Nephron progenitor cell (in vitro differentiated cells): ENCODE data around the gene GANC.

Experiments used
- DNase-seq: peaks from one replicate; pipeline ENCODE4 v3.0.0; 2021
- H3K27ac Mint-ChIP-seq: 2 replicates; pipeline ENCODE4 v1.8.0; 2021; ENCODE audit warnings: mild to moderate bottlenecking, moderate library complexity, mixed read lengths
- H3K27me3 Mint-ChIP-seq: 2 replicates; pipeline ENCODE4 v1.8.0; 2021; ENCODE audit warnings: mild to moderate bottlenecking, low read depth, mixed read lengths; ENCODE audit not compliant: poor library complexity
- H3K36me3 Mint-ChIP-seq: 2 replicates; pipeline ENCODE4 v1.8.0; 2021; ENCODE audit warnings: low read depth, mixed read lengths
- H3K4me1 Mint-ChIP-seq: 2 replicates; pipeline ENCODE4 v1.8.0; 2021; ENCODE audit warnings: mixed read lengths
- H3K4me3 Mint-ChIP-seq: 2 replicates; pipeline ENCODE4 v1.8.0; 2021; ENCODE audit warnings: mild to moderate bottlenecking, moderate library complexity, mixed read lengths
- H3K9me3 Mint-ChIP-seq: 2 replicates; pipeline ENCODE4 v1.8.0; 2021; ENCODE audit warnings: mild to moderate bottlenecking, moderate library complexity, mixed read lengths
- TF ChIP-seq, protein P1 (sequence below): fragments of 200-600 bp; sonication (generic); IDR thresholded peaks from 2 replicates; pipeline ENCODE4 v1.5.0; 2021; ENCODE audit warnings: antibody characterized with exemption

GANC gene

DNA sequence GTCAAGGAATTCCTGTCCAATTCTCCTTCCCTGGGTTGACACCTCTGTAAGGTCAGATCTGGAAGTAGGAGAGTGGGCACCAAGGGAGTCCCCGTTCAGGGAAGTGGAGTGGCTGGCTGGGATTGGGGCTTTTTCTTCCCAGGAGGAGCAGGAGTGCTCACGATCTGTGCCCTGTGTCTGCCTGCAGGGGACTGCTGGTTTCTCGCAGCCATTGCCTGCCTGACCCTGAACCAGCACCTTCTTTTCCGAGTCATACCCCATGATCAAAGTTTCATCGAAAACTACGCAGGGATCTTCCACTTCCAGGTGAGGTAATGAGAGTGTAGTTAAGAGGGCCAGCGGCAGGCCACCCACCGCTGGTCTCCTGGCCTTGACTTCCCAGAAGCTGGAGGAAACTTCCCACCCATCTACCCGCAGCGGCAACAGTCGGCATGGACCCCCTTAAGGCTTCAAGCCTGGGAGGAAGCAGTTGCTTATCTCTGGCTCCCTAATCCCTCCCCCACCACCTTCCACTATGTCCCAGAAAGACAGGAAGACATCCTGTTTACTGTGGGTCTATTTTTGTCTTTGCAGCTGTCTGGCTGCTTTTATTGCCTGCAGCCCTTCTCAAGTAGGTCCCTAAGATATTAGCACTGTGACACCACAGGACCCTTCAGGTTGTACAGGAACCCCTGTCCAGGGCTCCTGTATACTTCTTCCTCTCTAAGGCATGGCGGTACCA lies 113.1 kb downstream of the GANC start:
- no peaks in the 10 kb centered on the region for H3K36me3 Mint-ChIP-seq
- H3K4me1 Mint-ChIP-seq = peaks cover 12% of the 10 kb centered on the region
- TF ChIP-seq, protein P1, sequence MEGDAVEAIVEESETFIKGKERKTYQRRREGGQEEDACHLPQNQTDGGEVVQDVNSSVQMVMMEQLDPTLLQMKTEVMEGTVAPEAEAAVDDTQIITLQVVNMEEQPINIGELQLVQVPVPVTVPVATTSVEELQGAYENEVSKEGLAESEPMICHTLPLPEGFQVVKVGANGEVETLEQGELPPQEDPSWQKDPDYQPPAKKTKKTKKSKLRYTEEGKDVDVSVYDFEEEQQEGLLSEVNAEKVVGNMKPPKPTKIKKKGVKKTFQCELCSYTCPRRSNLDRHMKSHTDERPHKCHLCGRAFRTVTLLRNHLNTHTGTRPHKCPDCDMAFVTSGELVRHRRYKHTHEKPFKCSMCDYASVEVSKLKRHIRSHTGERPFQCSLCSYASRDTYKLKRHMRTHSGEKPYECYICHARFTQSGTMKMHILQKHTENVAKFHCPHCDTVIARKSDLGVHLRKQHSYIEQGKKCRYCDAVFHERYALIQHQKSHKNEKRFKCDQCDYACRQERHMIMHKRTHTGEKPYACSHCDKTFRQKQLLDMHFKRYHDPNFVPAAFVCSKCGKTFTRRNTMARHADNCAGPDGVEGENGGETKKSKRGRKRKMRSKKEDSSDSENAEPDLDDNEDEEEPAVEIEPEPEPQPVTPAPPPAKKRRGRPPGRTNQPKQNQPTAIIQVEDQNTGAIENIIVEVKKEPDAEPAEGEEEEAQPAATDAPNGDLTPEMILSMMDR = no peak
- no peak overlapping the region for H3K27ac Mint-ChIP-seq
- H3K9me3 Mint-ChIP-seq = no peaks in the 10 kb centered on the region
- DNase-seq = no peak
- H3K4me3 Mint-ChIP-seq = no peak overlapping the region
- H3K27me3 Mint-ChIP-seq = peaks cover 74% of the 10 kb centered on the region

DNA sequence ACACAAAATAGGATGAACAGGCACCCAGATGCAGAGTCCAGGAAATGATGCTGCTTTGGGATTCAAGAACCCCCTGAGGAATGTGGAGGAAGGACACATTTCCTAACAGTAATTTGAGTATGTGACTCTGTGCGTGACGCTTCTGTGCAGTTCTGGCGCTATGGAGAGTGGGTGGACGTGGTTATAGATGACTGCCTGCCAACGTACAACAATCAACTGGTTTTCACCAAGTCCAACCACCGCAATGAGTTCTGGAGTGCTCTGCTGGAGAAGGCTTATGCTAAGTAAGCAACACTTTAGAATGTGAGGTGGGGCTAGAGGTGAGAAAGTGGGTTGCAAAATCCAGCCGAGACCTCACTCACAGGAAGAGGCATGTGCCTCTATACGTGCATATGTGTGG lies 114.6 kb downstream of the GANC start:
- TF ChIP-seq, protein P1 = no peak
- no peak for DNase-seq
- Mint-ChIP-seq H3K4me1 (peaks cover 12% of the 10 kb centered on the region), H3K9me3 (no peaks in the 10 kb centered on the region), H3K27ac (peak overlapping the region; percentile 86), H3K27me3 (peaks cover 67% of the 10 kb centered on the region), H3K4me3 (no peak overlapping the region), H3K36me3 (no peaks in the 10 kb centered on the region)

DNA sequence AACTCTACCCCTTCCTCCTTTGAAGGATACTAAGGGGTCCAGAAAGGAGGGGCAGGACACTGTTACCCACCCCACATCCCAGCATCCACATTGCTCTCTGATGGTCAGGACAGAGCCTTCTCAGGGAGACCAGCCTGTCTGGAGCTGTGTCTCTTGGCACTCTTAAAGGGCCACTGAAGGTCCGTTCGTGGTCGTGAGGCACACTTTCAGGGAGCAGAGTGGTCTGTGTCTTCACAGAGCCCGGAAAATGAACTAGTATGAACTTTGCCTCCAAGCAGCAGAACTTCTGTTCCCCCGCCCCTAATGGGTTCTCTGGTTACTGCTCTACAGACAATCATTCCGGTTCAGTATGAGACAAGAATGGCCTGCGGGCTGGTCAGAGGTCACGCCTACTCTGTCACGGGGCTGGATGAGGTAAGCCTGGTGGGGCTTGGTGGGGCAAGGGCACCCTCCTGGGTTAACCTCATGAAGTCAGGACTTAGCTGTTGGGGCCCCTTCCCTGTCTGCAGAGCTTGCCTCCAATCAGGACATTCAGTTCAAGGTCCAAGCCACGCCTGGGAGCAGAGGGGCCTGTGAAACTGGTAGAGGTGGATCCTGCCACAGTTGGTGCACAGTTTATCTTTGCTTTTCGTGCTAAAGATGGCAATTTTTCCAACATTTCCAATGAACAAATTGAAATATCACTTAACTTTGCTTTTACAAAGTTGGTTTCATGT lies 119.5 kb downstream of the GANC start:
- H3K27ac Mint-ChIP-seq = no peak overlapping the region
- DNase-seq = no peak
- H3K27me3 Mint-ChIP-seq = peaks cover 30% of the 10 kb centered on the region
- H3K4me3 Mint-ChIP-seq = no peak overlapping the region
- H3K4me1 Mint-ChIP-seq = no peaks in the 10 kb centered on the region
- no peaks in the 10 kb centered on the region for H3K9me3 Mint-ChIP-seq
- TF ChIP-seq, protein P1 = no peak
- H3K36me3 Mint-ChIP-seq = no peaks in the 10 kb centered on the region

DNA sequence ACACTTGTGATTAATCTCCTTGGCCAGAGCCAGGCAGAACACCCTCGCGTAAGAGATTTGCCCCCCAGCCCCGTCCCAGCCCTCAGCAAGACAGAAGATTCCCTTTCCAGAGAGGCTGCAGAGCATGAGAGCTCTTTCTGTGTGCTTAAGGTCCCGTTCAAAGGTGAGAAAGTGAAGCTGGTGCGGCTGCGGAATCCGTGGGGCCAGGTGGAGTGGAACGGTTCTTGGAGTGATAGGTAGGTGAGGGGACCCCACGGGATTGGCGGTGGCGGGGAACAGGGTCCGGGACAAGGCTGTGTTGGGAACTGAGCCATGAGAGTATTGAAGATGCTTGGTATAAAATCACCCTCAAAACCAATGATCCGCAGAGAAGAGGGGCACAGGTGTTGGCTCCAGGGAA lies 121.1 kb downstream of the GANC start:
- Mint-ChIP-seq H3K36me3 (no peaks in the 10 kb centered on the region), H3K27me3 (peaks cover 21% of the 10 kb centered on the region), H3K4me3 (no peak overlapping the region), H3K9me3 (no peaks in the 10 kb centered on the region), H3K27ac (peak overlapping the region; percentile 77), H3K4me1 (no peaks in the 10 kb centered on the region)
- no peak for DNase-seq
- TF ChIP-seq, protein P1 = no peak

DNA sequence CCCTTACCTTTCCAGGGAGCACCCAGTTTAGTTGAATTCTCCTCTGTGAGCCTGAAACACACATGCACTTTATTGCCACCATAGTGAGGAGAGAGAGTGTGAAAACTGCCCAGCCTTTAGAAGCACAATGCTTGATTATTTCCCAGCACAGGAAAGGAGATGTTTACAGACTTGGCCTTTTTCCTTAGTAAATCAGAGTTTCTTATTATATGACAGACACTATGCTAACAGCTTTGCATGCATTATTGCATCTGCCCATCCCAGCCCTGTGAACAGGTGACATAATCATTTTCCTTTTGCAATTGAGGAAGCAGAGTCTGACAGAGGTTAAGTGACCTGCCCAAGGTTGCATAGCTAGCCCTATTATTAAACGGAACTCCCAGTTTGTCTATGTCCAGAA lies 122.8 kb downstream of the GANC start:
- Mint-ChIP-seq H3K4me3 (no peak overlapping the region), H3K27me3 (peaks cover 8% of the 10 kb centered on the region), H3K4me1 (peaks cover under 1% of the 10 kb centered on the region), H3K36me3 (no peaks in the 10 kb centered on the region), H3K9me3 (no peaks in the 10 kb centered on the region), H3K27ac (no peak overlapping the region)
- DNase-seq = no peak
- TF ChIP-seq, protein P1 = no peak
